Lung microvascular endothelial cell (primary cell): ENCODE results near the gene GPR156. TPM values are rescaled to one million over a fixed set of nuclear protein-coding genes. Genes with fewer than 3 reads are reported as not detected.
"Not testable (repeated sequence)": the region's sequence is repeated elsewhere in the genome, so short reads cannot be mapped to it uniquely, and the experiment has no call there.

ENCODE experiments used
- DNase-seq, 2 donors: peaks; one replicate each; pipeline versions ENCODE4 v3.0.0 to v3.0.0-alpha.2; 2010; ENCODE audit warnings: low read depth in 2 of 2
- total RNA-seq: library from RNA; depleted of rRNA; stranded (reverse); fragments of >200 nt; gene quantifications from 2 replicates; pipeline ENCODE4 v1.2.1, GENCODE V29; 2014

The GPR156 gene
- total RNA-seq = not detected in 2 replicates

DNA sequence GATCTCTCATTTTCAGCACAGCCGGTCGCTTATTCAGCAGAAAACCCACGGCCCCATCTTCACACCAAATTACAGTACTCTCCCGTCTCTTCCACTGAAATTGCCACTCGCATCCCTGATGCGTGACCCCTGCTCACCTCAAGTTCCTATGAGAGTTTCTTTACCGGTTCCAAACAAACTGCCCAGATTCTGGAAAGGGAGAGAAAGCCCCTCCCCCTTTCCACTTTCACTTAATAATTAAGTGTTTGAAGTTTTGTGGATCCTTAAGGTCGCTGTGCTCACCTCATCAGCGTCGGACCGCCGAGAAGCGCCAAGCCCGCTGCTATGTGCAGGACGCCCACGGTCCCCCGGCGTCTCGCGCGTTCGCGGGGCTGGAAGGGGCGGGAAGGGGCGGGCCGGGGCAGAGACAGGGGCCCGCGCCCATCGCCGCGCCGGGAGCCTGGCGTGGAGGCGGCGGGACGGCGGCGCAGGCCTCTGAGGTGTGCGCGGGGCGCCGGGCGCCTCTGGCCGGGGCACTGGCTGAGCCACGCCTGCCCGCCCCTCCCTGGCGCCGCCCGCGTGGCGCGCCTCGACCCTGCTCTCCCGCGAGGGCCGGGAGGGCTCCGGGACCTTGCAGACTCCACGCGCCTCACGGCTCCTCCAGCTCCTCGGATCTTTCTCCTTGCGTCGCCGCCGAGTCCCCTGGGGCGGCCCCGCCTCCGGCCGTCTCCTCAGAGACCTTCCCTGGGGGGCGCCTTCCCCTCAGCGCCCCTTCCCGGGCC is at the start of gene GPR156:
TSS of gene GPR156 (minus strand) at position 476 of the 761 bp plus-strand sequence. CDS start 41,124 bp downstream, outside the sequence.
- no peak for DNase-seq

GRCh38 chr3:120332646-120333045 is 47.6 kb upstream of the GPR156 start:
- no peak for DNase-seq

DNA sequence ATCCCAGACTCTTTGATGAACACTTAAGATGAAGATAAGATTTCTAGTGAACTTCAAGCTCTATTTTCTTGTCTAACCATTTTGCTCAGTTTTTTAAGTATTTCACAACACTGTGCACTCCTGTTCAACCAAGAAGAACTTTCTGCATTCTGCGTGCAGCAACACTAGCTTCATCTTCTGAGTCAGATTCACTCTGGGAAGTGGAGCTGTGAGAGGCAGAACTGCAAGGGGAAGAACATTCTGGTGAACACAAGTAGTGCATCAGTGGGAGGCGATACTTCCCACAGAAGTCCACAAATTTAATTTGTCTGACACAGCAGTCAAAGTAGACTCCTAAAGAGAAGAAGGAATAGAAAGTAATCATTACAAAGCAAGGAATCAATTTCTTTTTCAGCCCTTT is 46.1 kb upstream of the GPR156 start:
- DNase-seq = no peak

DNA sequence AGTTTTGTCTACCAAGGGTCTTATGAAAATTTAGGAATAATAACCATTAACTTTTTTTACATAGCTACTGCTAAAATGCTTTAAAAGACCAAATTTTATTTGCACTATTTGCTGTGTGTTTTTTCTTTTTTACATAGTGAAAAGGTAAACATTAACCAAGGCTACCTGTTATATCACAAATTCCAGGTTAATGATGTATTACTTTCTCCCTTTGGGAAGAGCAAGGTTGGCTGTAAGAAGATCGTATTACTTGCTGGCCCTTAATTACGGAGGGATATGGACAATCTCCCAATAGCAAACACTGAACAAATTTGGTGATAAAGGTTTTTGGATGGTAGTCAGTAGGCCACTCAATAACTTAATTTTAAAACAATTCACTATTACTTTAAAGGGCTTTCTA is 41.8 kb upstream of the GPR156 start:
- DNase-seq = no peak

DNA sequence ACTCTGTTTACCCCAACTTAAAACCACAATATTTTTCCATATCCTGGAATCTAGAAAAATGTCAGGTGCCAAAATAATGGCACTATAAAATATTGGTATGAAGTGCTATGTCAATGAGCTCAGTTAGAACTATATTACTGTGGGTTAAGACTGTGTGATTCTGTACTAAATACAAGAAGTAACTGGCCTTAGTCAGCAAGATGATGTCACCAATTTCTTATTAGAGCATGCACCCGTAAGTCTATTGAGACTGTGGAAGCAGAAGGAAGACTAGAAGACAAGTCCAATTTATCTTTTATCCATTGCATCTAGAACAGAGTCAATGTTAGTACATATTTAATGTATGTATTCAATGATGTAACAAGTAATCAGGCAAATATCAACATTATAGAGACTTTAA is 39.2 kb upstream of the GPR156 start:
- DNase-seq = no peak

GRCh38 chr3:120323761-120324160 is 38.7 kb upstream of the GPR156 start:
- DNase-seq = not testable (repeated sequence)

DNA sequence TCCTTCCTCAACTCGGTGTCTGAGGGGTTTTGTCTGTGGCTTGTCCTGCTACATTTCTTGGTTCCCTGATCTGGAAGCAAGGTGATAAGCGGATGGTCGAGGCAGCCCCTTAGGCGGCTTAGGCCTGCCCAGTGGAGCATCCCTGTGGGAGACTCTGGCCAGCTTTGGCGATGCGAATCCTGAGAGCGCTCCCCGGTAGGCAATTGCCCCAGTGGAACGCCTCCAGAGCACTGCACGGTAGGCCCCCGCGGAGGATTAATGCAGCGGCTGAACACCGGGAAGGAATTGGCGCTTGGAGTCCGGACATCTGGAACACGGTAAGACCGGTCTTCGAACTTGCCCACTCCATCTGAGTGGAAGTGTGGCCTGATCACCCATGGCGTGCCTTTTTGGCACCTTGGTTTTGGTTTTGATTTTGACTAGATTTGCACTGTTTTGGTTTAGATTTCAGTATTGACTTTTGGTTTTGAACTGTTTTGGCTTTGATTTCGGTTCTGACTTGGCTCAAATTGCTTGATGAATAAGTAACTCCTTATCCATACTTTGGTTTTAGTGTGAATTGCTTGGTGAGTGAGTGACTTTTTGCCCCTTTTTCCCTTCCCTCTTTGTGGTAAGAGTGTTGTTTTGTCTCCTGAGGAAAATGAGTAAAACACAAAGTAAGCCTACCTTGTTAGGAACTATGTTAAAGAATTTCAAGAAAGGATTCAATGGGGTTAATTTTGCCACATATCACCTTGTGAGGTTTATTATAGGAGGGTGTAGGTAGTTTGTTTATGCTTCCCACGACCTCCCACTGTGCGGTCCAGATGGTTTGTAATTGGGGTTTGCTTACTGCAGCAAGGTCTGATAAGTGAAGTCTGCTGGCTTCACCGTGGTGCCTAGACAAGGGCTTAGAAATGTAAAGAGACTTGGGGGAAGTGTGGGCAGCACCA is 27.1 kb upstream of the GPR156 start:
- DNase-seq = no peak

DNA sequence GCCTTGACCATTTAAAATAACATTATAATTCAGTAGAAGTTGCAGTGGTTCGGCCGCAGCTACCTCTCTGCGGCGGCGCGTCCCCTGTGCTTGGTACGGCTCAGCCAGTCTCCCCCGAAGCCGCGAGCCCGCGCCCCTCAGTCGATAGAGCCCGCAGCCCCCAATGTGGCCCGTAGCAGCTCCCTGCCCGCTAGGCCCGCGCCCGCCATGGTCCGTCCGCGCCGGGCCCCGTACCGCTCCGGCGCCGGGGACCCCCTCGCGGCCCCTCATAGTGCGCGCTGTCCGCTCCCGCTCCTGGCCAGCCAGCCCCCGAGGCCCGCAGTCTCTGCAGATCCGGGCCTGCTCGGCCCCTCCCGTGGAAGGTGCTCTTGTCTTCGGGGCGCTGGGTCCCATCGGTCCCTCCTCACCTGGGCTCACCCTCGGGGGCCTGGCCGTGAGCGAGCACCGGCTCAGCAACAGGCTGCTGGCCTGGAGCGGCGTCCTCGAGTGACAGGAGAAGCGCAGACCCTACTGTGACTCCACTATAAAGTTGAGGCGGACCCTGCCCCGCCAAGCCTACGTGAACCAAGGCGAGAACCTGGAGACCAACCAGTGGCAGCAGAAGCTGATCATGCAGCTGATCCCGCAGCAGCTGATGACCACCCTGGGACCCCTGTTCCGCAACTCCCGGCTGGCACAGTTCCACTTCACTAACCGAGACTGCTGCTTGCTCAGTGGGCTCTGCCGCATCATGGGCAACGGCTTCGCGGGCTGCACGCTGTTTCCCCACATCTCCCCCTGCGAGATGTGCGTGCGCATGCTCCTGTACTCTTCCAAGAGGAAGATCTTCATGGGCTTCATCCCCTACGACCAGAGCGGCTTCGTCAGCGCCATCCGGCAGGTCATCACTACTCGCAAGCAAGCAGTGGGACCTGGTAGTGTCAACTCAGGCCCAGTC is 21.8 kb upstream of the GPR156 start:
- DNase-seq = no peak

GRCh38 chr3:120304616-120305015 is 19.6 kb upstream of the GPR156 start:
- DNase-seq = no peak

DNA sequence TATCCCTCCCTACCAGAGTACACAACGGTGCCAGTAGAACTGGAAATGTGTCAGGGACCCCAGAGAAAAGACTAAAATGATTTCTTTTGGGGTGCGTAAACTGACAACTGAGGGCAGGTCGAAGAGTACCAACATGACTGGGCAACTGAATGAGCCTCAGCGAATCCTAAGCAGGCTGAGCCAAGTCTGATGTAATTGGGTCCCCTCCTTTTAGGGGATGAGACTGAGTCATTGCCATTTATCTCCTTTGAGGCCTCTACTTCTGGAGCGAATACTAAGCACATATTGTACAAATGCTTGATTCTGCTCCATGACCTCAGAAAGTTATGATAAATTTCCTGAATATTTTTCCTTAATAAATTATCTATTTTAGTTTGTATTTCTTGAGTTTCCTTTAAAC is 17.3 kb upstream of the GPR156 start:
- no peak for DNase-seq

GRCh38 chr3:120300971-120301370 is 15.9 kb upstream of the GPR156 start:
- DNase-seq = peak in 1 of 2 donors; percentile 74

GRCh38 chr3:120299403-120299802 is 14.4 kb upstream of the GPR156 start:
- DNase-seq = no peak

DNA sequence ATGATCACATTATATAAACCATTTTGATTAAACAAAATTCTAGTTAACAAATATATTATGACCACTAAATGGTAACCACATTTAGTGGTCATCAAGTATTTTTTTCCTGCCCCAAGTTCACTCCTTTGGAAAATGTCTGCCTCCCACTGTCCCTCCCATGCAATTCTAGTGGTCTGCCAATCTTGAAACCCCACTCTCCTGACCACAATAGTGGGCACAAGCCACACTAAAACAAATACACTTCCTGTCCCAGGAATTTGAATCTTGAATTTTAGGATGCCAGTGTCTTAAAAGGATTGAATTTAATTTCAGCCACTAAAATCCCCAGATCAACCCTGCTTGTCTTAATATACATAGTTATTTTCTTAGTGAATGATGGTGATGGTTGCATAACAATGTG is 14.0 kb upstream of the GPR156 start:
- DNase-seq = no peak

DNA sequence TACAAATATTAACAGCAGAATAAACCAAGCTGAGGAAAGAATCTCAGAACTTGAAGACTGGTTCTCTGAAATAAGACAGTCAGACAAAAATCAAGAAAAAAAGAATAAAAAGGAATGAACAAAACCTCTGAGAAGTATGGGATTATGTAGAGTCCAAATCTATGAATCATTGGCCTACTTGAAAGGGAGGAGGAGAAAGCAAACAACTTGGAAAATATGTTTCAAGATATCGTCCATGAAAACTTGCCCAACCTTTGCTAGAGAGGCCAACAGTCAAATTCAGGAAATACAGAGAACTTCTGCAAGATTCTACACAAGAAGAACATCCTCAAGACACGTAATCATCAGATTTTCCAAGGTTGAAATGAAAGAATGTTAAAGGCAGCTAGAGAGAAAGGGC is 6.5 kb upstream of the GPR156 start:
- DNase-seq = not testable (repeated sequence)

- DNase-seq = no peak
Measured at GRCh38 chr3:120289636-120290035, 4.6 kb upstream of the GPR156 start.

GRCh38 chr3:120286465-120286864 is 1.4 kb upstream of the GPR156 start:
- DNase-seq = no peak

- DNase-seq = no peak
Measured at GRCh38 chr3:120285508-120285841, 453 bp upstream of the GPR156 start.

- DNase-seq = no peak
Measured at GRCh38 chr3:120281261-120281660, 3.8 kb downstream of the GPR156 start.

DNA sequence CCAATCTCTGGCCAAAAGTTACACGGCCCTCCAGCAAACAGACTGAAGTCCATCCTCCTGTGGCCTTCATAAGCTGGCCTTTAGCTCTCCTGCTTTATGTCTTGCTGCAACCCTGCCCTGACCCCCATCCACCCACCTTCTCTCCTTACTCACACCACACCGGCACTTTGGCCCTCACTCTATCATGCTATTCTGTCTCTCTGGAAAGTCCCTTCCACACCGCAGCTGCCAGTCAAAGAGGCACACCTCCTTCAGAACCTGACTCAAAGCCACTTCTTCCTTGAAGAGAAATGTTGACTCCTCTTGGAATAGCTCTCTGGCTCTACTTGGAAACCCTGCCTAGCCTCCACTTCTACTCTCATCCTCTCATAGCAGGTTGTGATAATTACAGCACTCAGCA is 4.5 kb downstream of the GPR156 start:
- DNase-seq = no peak

DNA sequence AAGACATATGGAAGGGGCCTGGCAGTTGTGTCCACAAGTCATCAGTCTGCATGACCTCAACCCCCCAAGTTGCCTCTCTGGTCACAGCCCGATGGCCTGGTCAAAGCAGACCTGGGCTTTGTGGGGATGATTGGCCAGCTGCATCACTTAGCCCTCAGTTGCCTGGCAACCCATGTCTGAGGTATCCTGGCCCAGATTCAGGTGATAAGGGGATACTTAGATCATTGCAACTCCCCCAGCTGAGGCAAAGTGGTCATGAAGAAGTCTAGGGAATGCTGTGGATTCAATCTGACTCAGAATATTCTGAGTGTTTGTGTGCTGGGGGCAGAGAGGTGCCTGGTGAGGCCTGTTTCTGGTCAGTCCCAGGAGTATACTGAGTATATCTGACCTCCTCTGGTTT is 5.0 kb downstream of the GPR156 start:
- DNase-seq = no peak

DNA sequence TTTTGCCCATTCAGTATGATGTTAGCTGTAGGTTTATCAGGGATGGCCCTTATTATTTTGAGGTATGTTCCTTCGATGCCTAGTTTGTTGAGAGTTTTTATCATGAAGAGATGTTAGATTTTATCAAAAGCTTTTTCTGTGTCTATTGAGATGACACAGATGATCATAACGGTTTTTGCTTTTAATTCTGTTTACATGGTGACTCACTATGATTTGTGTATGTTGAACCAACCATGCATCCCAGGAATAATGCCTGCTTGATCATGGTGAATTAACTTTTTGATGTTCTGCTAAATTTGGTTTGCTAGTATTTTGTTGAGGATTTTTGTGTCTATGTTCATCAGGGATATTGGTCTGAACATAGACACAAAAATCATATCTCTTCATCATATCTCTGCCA is 8.3 kb downstream of the GPR156 start:
- no peak for DNase-seq

DNA sequence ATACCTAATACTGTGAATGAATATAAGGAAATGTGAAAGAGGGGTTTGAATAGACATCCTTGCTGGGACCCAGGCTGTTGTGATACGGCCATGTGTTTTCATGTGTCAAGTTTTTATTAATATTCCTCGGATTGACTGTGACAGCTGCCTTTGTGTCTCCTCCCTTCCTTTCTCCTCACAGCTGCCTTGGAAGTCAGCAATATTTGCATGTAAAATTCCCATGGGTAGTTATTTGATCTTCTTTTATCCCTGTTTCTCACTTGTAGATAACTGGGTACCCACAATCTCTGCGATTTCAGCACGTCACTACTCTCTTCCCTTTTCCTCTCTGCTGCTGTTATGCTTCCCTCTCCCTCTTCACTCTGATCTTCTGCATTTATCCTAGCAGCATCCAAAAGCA is 9.4 kb downstream of the GPR156 start:
- DNase-seq = no peak
